A549 (cell line): Measurements from ENCODE around the gene SMIM35. TPM values are rescaled to one million over a fixed set of nuclear protein-coding genes. Genes with fewer than 3 reads are reported as not detected.

Source experiments
- ATAC-seq, 2 experiments: fragments of 200-7000 bp in 1 of 2; fragments of >200 bp in 1 of 2; cut with Nextera tagmentation in 1 of 2; cut with Tn5 transposase in 1 of 2; 3 replicates each; pipeline versions ENCODE4 v1.8.0 to v1.9.1; 2018 to 2020; ENCODE audit warnings: mild to moderate bottlenecking in 1 of 2, moderate library complexity in 1 of 2
- CTCF ChIA-PET: fragments of 300-600 bp; sonication (Branson Sonifier 250); formaldehyde crosslinking; extraction: SDS; loops from one replicate; lab custom pipeline; 2021; ENCODE audit warnings: antibody characterized with exemption, inconsistent platforms; lab: Yijun Ruan, JAX
- POLR2A ChIA-PET: fragments of 350-600 bp; formaldehyde crosslinking; extraction: SDS; loops from one replicate; lab custom pipeline; 2021; ENCODE audit warnings: antibody characterized with exemption, inconsistent platforms; lab: Yijun Ruan, JAX
- DNase-seq, 2 experiments: peaks; one replicate each; pipeline versions ENCODE4 v3.0.0 to v3.0.0-alpha.2; 2011 to 2016; ENCODE audit warnings: low read depth in 1 of 2, low spot score in 1 of 2
- FAIRE-seq: peaks from 2 replicates; lab custom pipeline; 2011; peaks lifted over from hg19 to GRCh38; lab: Jason Lieb, UNC
- H3K27ac ChIP-seq, 2 experiments: fragments of >200 bp; sonication (Bioruptor Twin); formaldehyde crosslinking; 3 replicates each; pipeline ENCODE4 v1.5.1; 2016 to 2017
- H3K4me1 ChIP-seq: fragments of >200 bp; sonication (Bioruptor Twin); formaldehyde crosslinking; 3 replicates; pipeline ENCODE4 v1.6.1; 2016
- H3K4me2 ChIP-seq: fragments of >200 bp; sonication (Bioruptor Twin); formaldehyde crosslinking; 3 replicates; pipeline ENCODE4 v1.6.1; 2016
- H3K4me3 ChIP-seq: fragments of >200 bp; sonication (Bioruptor Twin); formaldehyde crosslinking; 3 replicates; pipeline ENCODE4 v1.5.1; 2016
- H3K9me3 ChIP-seq: fragments of >200 bp; sonication (Bioruptor Twin); formaldehyde crosslinking; 3 replicates; pipeline ENCODE4 v1.6.1; 2016
- CEBPB ChIP-seq, 2 experiments: fragments of >200 bp in 1 of 2; sonication (Bioruptor Twin) in 1 of 2; formaldehyde crosslinking in 1 of 2; IDR thresholded peaks; 2 replicates each; pipeline ENCODE4 v1.6.1; 2012 to 2016
- CTCF ChIP-seq: fragments of >200 bp; sonication (Bioruptor Twin); formaldehyde crosslinking; IDR thresholded peaks from 3 replicates; pipeline ENCODE4 v1.5.1; 2016
- EHMT2 ChIP-seq: fragments of 200-600 bp; sonication (generic); IDR thresholded peaks from 2 replicates; pipeline ENCODE4 v1.6.1; 2016; ENCODE audit warnings: antibody characterized with exemption, low read depth, mild to moderate bottlenecking, moderate library complexity
- ESRRA ChIP-seq: fragments of 150-350 bp; IDR thresholded peaks from 2 replicates; pipeline ENCODE4 v1.6.1; 2014; ENCODE audit warnings: mild to moderate bottlenecking, low read length, borderline replicate concordance
- HDAC2 ChIP-seq: fragments of 200-600 bp; sonication (generic); IDR thresholded peaks from 2 replicates; pipeline ENCODE4 v1.6.1; 2016
- JUNB ChIP-seq: fragments of >200 bp; sonication (Bioruptor Twin); formaldehyde crosslinking; IDR thresholded peaks from 2 replicates; pipeline ENCODE4 v1.6.1; 2016
- KDM1A ChIP-seq: fragments of 200-600 bp; sonication (generic); IDR thresholded peaks from 2 replicates; pipeline ENCODE4 v1.6.1; 2016; ENCODE audit warnings: low read depth, mild to moderate bottlenecking
- MAX ChIP-seq: IDR thresholded peaks from 2 replicates; pipeline ENCODE4 v1.6.1; 2012
- MYC ChIP-seq: IDR thresholded peaks from 2 replicates; pipeline ENCODE4 v1.6.1; 2012; ENCODE audit warnings: mild to moderate bottlenecking, inconsistent platforms, low read length, improper control_type of control experiment, borderline replicate concordance
- NFE2L2 ChIP-seq: fragments of 150-350 bp; conservative IDR thresholded peaks from 2 replicates; pipeline ENCODE4 v1.6.1; 2014; ENCODE audit warnings: low read length
- POLR2A ChIP-seq: IDR thresholded peaks from 2 replicates; pipeline ENCODE4 v1.6.1; 2012; ENCODE audit warnings: mild to moderate bottlenecking, low read length
- RAD21 ChIP-seq, 2 experiments: fragments of >200 bp in 1 of 2; sonication (Bioruptor Twin) in 1 of 2; formaldehyde crosslinking in 1 of 2; IDR thresholded peaks in 1 of 2; conservative IDR thresholded peaks in 1 of 2; 2 replicates in 1 of 2; 3 replicates in 1 of 2; pipeline ENCODE4 v1.6.1; 2012 to 2018; ENCODE audit warnings: inconsistent platforms in 1 of 2
- RARB ChIP-seq: fragments of 250-450 bp; sonication (Bioruptor Pico); IDR thresholded peaks from 2 replicates; pipeline ENCODE4 v1.8.0; 2021; ENCODE audit warnings: mild to moderate bottlenecking, moderate library complexity
- TP53 ChIP-seq: fragments of 250-450 bp; sonication (Bioruptor Pico); IDR thresholded peaks from 2 replicates; pipeline ENCODE4 v1.5.0; 2021; ENCODE audit warnings: mild to moderate bottlenecking, moderate library complexity
- ZFP36 ChIP-seq: fragments of 450-650 bp; IDR thresholded peaks from 2 replicates; pipeline ENCODE4 v1.6.1; 2014; ENCODE audit warnings: borderline replicate concordance; ENCODE audit not compliant: partially characterized antibody
- WGBS: methylation state at CpG from one replicate; pipeline ENCODE4 v1.1.6; 2017; ENCODE audit errors: missing lambda C conversion rate; 5-methylcytosine and 5-hydroxymethylcytosine counted together
- polyA plus RNA-seq, 4 experiments: library from polyadenylated mRNA; depleted of rRNA in 3 of 4; stranded (reverse); fragments of >200 nt; fragmentation: RNase III in 1 of 4; extraction: RNeasy Plus Mini Kit Qiagen cat#74134 plus additional on column Dnase treatment in 1 of 4; gene quantifications; 2 replicates in 3 of 4; 3 replicates in 1 of 4; pipeline ENCODE4 v1.2.3, GENCODE V29; 2011 to 2017
- TF ChIP-seq, protein P1 (sequence below): IDR thresholded peaks from 2 replicates; pipeline ENCODE4 v1.6.1; 2012
- TF ChIP-seq, protein P2 (sequence below): fragments of >200 bp; sonication (Bioruptor Twin); formaldehyde crosslinking; IDR thresholded peaks from 2 replicates; pipeline ENCODE4 v1.6.1; 2016

SMIM35 gene
- polyA plus RNA-seq, 2 of the 4 experiments (the other 2 are of a cell fraction): not detected

- DNase-seq (no peak), FAIRE-seq (no peak)
- WGBS: 70% methylated on average over 7 of the region's 7 CpGs
- no peak overlapping the region for H3K4me2 ChIP-seq
- H3K9me3 ChIP-seq: no peaks in the 10 kb centered on the region
- no peak for TF ChIP-seq MYC
- no peak for TF ChIP-seq HDAC2
- TF ChIP-seq ESRRA: no peak
- TF ChIP-seq, protein P1, sequence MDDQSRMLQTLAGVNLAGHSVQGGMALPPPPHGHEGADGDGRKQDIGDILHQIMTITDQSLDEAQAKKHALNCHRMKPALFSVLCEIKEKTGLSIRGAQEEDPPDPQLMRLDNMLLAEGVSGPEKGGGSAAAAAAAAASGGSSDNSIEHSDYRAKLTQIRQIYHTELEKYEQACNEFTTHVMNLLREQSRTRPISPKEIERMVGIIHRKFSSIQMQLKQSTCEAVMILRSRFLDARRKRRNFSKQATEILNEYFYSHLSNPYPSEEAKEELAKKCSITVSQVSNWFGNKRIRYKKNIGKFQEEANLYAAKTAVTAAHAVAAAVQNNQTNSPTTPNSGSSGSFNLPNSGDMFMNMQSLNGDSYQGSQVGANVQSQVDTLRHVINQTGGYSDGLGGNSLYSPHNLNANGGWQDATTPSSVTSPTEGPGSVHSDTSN: no peak
- no peak for TF ChIP-seq EHMT2
- TF ChIP-seq NFE2L2: no peak
- TF ChIP-seq RARB (CRISPR knock-in tag): no peak
- TF ChIP-seq, protein P2, sequence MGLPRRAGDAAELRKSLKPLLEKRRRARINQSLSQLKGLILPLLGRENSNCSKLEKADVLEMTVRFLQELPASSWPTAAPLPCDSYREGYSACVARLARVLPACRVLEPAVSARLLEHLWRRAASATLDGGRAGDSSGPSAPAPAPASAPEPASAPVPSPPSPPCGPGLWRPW: no peak
- no peak for TF ChIP-seq CEBPB (IDR thresholded peaks at IDR 0.05)
- TF ChIP-seq KDM1A: no peak
- no peak for TF ChIP-seq POLR2A
- no peak for TF ChIP-seq TP53
- TF ChIP-seq, all 56 proteins: peak for 0
- ATAC-seq: no peak
- Histone ChIP-seq H3K4me3 (no peak overlapping the region), H3K27ac (no peak overlapping the region), H3K4me1 (no peaks in the 10 kb centered on the region)
- ChIA-PET CTCF (no interaction called here), POLR2A (no interaction called here)
Observed at GRCh38 chr11:118115048-118115447, 28.3 kb upstream of the SMIM35 start.

GRCh38 chr11:118114266-118114665, 27.5 kb upstream of the SMIM35 start:
- ChIA-PET CTCF (no interaction called here), POLR2A (no interaction called here)
- ATAC-seq: no peak
- no peak overlapping the region for H3K4me3 ChIP-seq
- no peak overlapping the region for H3K27ac ChIP-seq
- no peak for DNase-seq
- no peak for FAIRE-seq
- H3K4me2 ChIP-seq: no peak overlapping the region
- no peak for TF ChIP-seq CTCF
- no peak for TF ChIP-seq ESRRA
- TF ChIP-seq, protein P1: no peak
- no peak for TF ChIP-seq ZFP36
- no peak for TF ChIP-seq RAD21 (conservative IDR thresholded peaks at IDR 0.05 in 1 of 2, IDR thresholded peaks at IDR 0.05 in 1 of 2)
- no peaks in the 10 kb centered on the region for H3K9me3 ChIP-seq
- no peaks in the 10 kb centered on the region for H3K4me1 ChIP-seq
- WGBS: 0% methylated on average over 1 of the region's 1 CpG

DNA sequence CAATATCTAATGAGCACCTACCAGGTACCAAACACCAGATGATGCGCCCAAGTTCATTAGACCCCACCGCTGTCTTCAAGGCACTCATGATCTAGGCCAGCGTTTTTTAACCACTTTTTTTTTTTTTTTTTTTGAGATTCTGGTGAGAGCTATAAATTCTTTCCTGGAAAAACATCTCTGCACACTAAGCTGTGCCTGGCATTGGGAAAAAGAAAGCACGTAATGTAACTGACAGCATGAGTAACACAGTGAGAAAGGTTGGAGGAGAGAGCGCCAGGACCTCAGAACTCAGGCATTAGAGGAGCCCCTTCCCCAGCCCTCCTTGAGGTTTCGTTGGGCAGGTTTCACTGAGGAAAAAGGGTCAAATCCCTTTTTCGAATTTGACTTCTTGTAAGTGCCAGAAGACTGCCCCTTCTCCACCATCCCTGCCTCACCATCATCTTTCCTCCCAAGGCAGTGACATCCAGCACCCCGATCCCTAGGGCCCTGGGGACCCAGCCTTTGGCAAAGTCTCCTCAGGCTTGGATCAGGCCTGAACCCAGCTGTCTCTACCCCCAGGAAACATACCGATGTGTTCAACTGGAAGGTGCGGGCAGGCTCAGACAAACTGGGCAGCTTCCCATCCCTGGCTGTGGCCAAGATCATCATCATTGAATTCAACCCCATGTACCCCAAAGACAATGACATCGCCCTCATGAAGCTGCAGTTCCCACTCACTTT, 26.1 kb upstream of the SMIM35 start:
- CTCF ChIA-PET: no interaction called here
- FAIRE-seq (no peak), DNase-seq (no peak)

More for the DNA sequence above, 26.1 kb upstream of the SMIM35 start:
- WGBS: 53% methylated on average over 11 of the region's 11 CpGs
- H3K4me1 ChIP-seq: no peaks in the 10 kb centered on the region
- TF ChIP-seq MYC: no peak
- no peak for TF ChIP-seq POLR2A
- TF ChIP-seq JUNB: no peak
- no peak for TF ChIP-seq MAX
- TF ChIP-seq, all 56 proteins: peak for 0
- no peak overlapping the region for H3K4me2 ChIP-seq
- no peak overlapping the region for H3K27ac ChIP-seq
- H3K9me3 ChIP-seq: no peaks in the 10 kb centered on the region
- no peak for ATAC-seq
- POLR2A ChIA-PET: no interaction called here
- no peak overlapping the region for H3K4me3 ChIP-seq
